Hepatocyte (in vitro differentiated cells): ENCODE results near the gene KLF13. TPM values are rescaled to one million over a fixed set of nuclear protein-coding genes. Genes with fewer than 3 reads are reported as not detected.

ENCODE experiments used
- DNase-seq: peaks from one replicate; pipeline ENCODE4 v3.0.0-alpha.2; 2016; ENCODE audit warnings: low spot score
- H2AFZ ChIP-seq: fragments of 200-600 bp; sonication (generic); 2 replicates; pipeline ENCODE4 v1.6.0; 2016; ENCODE audit warnings: antibody characterized with exemption, mild to moderate bottlenecking
- H3K27ac ChIP-seq: fragments of 200-600 bp; sonication (generic); 2 replicates; pipeline ENCODE4 v1.5.1; 2016; ENCODE audit warnings: mild to moderate bottlenecking
- H3K27me3 ChIP-seq: fragments of 200-600 bp; sonication (generic); 2 replicates; pipeline ENCODE4 v1.6.1; 2016
- H3K36me3 ChIP-seq: fragments of 200-600 bp; sonication (generic); replicated peaks from 2 replicates; pipeline ENCODE4 v1.5.1; 2016; ENCODE audit warnings: low read depth; ENCODE audit not compliant: insufficient read depth
- H3K4me1 ChIP-seq: fragments of 200-600 bp; sonication (generic); 2 replicates; pipeline ENCODE4 v1.5.1; 2016; ENCODE audit warnings: mild to moderate bottlenecking, moderate library complexity; ENCODE audit not compliant: insufficient read depth
- H3K4me2 ChIP-seq: fragments of 200-600 bp; sonication (generic); 2 replicates; pipeline ENCODE4 v1.6.0; 2016
- H3K4me3 ChIP-seq: fragments of 200-600 bp; sonication (generic); 2 replicates; pipeline ENCODE4 v1.5.1; 2016; ENCODE audit warnings: mild to moderate bottlenecking
- H3K79me2 ChIP-seq: fragments of 200-600 bp; sonication (generic); 2 replicates; pipeline ENCODE4 v1.6.0; 2017; ENCODE audit warnings: mild to moderate bottlenecking
- H3K9me2 ChIP-seq: fragments of 200-600 bp; sonication (generic); replicated peaks from 2 replicates; pipeline ENCODE4 v1.6.0; 2017; ENCODE audit warnings: mild to moderate bottlenecking; ENCODE audit not compliant: insufficient read depth
- H3K9me3 ChIP-seq: fragments of 200-600 bp; sonication (generic); 2 replicates; pipeline ENCODE4 v1.5.1; 2016; ENCODE audit warnings: low read depth, mild to moderate bottlenecking
- H4K20me1 ChIP-seq: fragments of 200-600 bp; sonication (generic); 2 replicates; pipeline ENCODE4 v1.6.0; 2016; ENCODE audit warnings: mild to moderate bottlenecking; ENCODE audit not compliant: insufficient read depth, poor library complexity, severe bottlenecking
- CTCF ChIP-seq: fragments of 200-600 bp; sonication (generic); IDR thresholded peaks from 2 replicates; pipeline ENCODE4 v1.5.1; 2016; ENCODE audit warnings: antibody characterized with exemption, mild to moderate bottlenecking; ENCODE audit not compliant: poor library complexity
- EZH2 ChIP-seq: fragments of 200-600 bp; sonication (generic); IDR thresholded peaks from 2 replicates; pipeline ENCODE4 v1.6.1; 2016; ENCODE audit warnings: antibody characterized with exemption, mild to moderate bottlenecking, borderline replicate concordance
- EZH2phosphoT487 ChIP-seq: fragments of 200-600 bp; sonication (generic); IDR thresholded peaks from one replicate; pipeline ENCODE4 v1.6.1; 2018; ENCODE audit warnings: antibody characterized with exemption, mild to moderate bottlenecking, low read depth, moderate library complexity; ENCODE audit not compliant: unreplicated experiment, severe bottlenecking
- WGBS: methylation state at CpG from one replicate; pipeline ENCODE4 v1.1.6; 2016; ENCODE audit warnings: low lambda C conversion rate; ENCODE audit errors: missing lambda C conversion rate; 5-methylcytosine and 5-hydroxymethylcytosine counted together
- polyA plus RNA-seq: library from polyadenylated mRNA; unstranded; fragments of >200 nt; fragmentation: Nextera tagmentation; extraction: Ambion mirVana; gene quantifications from 2 replicates; pipeline ENCODE4 v1.2.1, GENCODE V29; 2016
- total RNA-seq: library from RNA; depleted of rRNA; stranded (reverse); fragments of >200 nt; gene quantifications from 2 replicates; pipeline ENCODE4 v1.2.3, GENCODE V29; 2014

The KLF13 gene
- total and polyA plus RNA-seq, 2 experiments from 2014 or later: 32.7 to 51.2 TPM

GRCh38 chr15:31390777-31391486 lies 64.3 kb downstream of the KLF13 start:
- Histone ChIP-seq H3K36me3 (no peaks in the 10 kb centered on the region), H3K27me3 (peaks cover 6% of the 10 kb centered on the region), H4K20me1 (no peaks in the 10 kb centered on the region), H3K9me3 (no peaks in the 10 kb centered on the region), H2AFZ (no peak overlapping the region), H3K4me3 (no peak overlapping the region), H3K27ac (peak overlapping the region; percentile 75), H3K79me2 (no peaks in the 10 kb centered on the region), H3K4me2 (peak overlapping the region; percentile 94), H3K9me2 (no peaks in the 10 kb centered on the region), H3K4me1 (peaks cover 14% of the 10 kb centered on the region)
- TF ChIP-seq EZH2: no peak
- no peak for TF ChIP-seq CTCF
- WGBS: 42% methylated on average over 3 of the region's 6 CpGs
- DNase-seq: no peak

- WGBS: 2% methylated on average over 40 of the region's 86 CpGs
- no peaks in the 10 kb centered on the region for H4K20me1 ChIP-seq
- H3K79me2 ChIP-seq: no peaks in the 10 kb centered on the region
- H3K9me3 ChIP-seq: no peaks in the 10 kb centered on the region
- H3K27me3 ChIP-seq: peaks cover 6% of the 10 kb centered on the region
- H3K27ac ChIP-seq: peak overlapping the region; percentile 75
- no peaks in the 10 kb centered on the region for H3K36me3 ChIP-seq
- H3K9me2 ChIP-seq: no peaks in the 10 kb centered on the region
- peak overlapping the region; percentile 94 for H3K4me2 ChIP-seq
- no peak for TF ChIP-seq CTCF
- TF ChIP-seq EZH2phosphoT487: no peak
- TF ChIP-seq EZH2: no peak
- H3K4me1 ChIP-seq: peaks cover 18% of the 10 kb centered on the region
- peak overlapping the region; percentile 76 for H3K4me3 ChIP-seq
- peak; percentile 87 for DNase-seq
- H2AFZ ChIP-seq: peak overlapping the region; percentile 75
These were observed 65.3 kb downstream of the KLF13 start for GRCh38 chr15:31391687-31392671.

GRCh38 chr15:31392761-31393401 lies 66.2 kb downstream of the KLF13 start:
- no peaks in the 10 kb centered on the region for H4K20me1 ChIP-seq
- peak; percentile 55 for DNase-seq
- WGBS: 5% methylated on average over 32 of the region's 43 CpGs
- H3K4me1 ChIP-seq: peaks cover 22% of the 10 kb centered on the region
- H3K79me2 ChIP-seq: no peaks in the 10 kb centered on the region
- peaks cover 6% of the 10 kb centered on the region for H3K27me3 ChIP-seq
- peak overlapping the region; percentile 76 for H3K4me3 ChIP-seq
- no peaks in the 10 kb centered on the region for H3K9me2 ChIP-seq
- H3K4me2 ChIP-seq: peak overlapping the region; percentile 94
- no peaks in the 10 kb centered on the region for H3K36me3 ChIP-seq
- H3K9me3 ChIP-seq: no peaks in the 10 kb centered on the region
- no peak overlapping the region for H3K27ac ChIP-seq
- no peak for TF ChIP-seq CTCF
- TF ChIP-seq EZH2: peak; percentile 83
- TF ChIP-seq EZH2phosphoT487: no peak
- peak overlapping the region; percentile 35 for H2AFZ ChIP-seq
